ENCODE data around the gene NTN5.

The NTN5 gene

DNA sequence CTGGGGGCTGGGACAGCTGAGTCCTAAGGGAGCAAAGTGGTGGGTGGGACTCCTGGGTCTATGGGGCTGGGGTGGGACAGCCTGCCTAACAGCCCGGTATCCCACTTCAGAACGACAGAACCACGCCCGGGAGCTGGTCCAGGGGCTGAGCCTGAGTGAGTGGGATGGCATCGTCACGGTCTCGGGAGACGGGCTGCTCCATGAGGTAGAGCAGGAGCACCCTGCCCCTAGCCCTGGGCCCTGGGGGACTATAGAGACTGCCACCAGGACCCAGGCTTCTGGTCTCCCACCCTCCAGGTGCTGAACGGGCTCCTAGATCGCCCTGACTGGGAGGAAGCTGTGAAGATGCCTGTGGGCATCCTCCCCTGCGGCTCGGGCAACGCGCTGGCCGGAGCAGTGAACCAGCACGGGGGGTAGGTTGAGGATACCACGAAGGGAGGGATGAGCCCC, 44.9 kb downstream of the NTN5 start:
- DNase-seq = no peak

DNA sequence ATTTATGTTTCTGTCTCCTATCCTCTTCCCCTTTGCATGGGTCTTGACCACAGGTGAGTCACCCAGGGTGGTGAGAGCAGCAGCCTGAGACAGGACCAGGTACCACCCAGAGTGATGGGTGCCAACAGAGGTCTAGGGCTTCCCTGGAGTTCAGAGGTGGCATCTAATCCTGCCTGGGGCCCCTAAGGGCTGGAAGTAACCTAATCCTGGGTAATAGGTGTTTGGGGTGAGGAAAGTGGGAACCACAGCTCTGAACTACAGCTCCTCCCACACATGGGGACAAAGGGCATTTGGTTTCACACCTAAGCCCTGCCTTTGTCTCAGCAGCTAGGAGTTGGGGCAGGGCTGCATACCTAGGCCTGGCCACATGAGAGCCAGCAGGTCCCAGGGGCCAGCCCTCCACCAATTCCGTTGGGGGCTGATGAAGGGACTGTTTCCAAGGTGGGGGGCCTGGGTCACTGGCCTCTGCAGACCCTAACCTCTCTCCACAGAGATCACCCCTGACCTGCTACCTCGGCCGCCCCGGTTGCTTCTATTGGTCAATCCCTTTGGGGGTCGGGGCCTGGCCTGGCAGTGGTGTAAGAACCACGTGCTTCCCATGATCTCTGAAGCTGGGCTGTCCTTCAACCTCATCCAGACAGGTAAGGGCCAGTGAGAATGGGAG, 45.5 kb downstream of the NTN5 start:
- no peak for DNase-seq

GRCh38 chr19:48625891-48626327, 46.9 kb downstream of the NTN5 start:
- no peak for DNase-seq

DNA sequence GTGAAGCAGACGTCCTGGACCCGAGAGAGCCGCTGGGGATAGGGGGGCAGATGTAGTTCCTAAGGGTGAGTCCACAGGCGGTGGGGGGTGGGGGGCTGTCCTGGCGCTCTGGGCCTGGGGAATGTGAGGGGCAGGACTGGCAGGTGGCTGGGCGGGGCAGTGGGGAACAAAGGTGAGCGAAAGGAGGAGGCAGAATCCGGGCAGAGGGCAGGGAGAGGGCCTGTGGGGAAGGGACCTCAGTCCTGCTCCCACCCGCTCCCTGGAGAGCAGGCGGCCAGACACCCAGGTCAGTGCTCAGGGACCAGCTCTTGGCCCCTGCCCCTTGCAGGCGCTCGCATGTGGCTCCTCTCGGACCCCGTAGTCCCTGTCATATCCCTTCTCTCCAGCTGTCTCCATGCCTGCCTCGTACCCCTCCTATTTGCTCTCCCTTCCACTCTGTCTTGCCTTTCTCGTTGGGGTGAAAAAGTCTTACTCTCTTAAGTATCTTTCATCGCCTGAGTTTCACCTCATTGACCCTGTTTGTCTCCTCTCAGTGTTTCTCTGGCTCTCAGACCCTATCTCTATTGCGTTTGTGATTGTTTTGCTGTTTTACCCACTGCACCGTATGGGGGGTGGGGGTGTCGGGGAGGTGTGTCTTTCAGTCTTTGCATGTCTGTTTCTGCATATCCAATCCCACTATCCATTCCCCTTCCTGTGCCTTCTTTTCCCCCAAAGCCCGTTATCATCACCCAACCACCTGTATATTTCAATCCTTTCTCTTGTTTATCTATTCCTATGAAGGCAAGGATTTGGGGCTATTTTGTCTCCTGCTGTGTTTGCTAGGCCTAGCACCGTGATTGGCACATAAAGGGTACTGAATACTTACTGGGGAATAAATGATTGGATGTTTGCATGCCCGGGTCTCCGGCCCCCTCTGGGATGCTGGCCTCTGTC, 47.8 kb downstream of the NTN5 start:
- no peak for DNase-seq

DNA sequence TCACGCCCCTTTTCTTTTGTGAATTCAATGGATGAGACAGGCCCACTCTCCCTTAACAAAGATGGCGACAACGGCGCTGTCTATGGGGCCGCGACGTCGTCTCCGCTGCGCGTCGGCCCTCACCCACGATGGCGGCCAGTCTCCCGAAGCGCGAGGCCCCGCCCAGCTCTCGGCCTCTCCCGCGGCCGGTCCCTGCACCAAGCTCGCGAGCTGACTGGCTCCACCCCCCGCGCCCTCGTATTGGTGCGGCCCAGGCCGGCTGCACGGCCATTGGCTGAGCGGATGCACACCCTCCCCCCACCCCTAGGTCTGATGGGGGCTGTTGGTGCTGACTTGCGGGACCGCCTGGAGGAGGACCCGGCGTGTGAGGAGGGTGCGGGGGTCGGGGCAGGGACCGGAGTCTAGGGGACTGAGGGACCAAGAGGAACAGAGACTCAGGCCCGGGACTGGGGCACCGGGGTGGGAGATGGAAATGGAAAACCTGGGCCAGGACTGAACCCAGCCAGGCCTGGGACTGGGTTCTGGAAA, 48.7 kb downstream of the NTN5 start:
- peak; percentile 89 for DNase-seq

- no peak for DNase-seq
Observed at GRCh38 chr19:48623556-48624066, 49.2 kb downstream of the NTN5 start.

DNA sequence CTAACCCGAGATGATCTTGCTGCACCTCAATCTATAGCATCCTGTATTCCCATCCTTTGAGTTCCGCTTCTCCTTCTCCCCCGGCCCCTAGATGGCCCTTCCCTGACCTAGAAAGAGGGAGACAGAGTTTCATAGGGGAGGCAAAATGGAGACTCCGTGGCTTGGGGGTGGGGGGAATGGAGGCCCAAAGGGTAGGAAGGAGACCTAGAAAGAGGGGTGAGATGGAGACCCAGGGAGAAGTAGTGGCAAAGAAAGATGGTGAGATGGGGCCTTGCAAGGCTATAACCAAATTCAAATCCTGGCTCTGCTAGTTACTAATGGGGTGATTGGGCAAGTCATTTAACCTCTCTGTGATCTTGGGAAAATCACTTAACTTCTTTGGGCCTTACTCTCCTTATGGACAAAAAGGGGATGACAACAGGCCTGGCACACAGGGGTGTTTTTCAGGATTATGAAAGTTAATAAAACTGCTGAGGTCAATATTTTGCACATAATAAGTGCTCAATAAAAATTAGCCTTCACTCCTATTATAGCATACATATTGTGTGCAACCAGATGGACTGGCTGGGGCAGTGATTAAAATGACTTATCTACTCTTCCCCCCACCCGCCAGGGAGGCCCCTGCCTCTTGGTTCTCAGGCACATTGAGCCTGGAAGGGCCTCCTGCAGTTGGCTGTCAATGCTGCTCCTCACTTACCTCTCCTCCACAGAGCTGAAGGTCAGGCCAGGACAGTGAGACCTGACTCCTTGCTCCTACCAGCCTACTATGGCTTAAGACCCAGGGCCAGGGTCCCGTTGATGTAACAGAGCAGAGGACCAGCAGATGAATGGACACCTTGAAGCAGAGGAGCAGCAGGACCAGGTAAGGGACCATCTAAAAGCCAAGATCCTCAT, 52.9 kb downstream of the NTN5 start:
- DNase-seq = no peak

DNA sequence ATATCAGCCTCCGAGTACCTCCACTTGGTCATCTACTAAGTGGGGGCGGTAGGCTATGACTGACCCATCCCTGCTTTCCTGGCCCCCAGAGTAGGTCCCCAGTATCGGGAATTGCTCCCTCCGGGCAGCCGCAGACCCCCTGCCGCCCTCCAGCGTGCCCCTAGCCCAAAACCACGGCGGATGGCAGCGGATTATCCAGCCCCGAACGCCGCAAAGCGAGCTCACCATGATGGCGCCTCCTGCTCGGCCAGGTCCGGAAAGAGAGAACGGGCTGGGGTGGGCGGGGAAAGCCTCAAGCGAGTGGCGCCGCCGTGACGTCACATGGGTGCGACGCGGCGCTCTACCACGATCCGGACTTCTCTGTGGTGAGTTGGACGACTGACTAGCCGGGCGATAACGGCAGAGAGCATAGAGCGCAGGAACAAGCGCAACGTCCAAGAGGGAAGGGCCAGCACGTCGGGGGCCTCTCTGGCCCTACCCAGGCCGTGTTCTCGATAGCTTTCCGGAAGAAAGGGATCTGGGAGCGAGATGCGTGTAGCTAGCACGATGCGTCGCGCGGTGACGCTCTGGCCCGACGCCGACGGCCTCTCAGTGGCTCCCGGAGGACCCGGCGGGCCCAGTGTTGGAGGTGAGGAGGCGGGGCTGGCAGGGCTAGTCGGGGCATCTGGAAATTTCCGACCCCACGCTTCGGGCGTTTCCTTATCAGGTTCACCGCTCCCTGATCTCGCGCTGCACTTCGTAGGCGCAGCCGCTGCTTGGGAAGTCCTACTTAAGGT, 53.7 kb downstream of the NTN5 start, which contains the start of the genes RPL18 and SPHK2:
TSS of gene RPL18 (minus strand) at position 263 of the 776 bp plus-strand sequence. CDS start at position 228, 35 bp downstream.
TSS of gene SPHK2 (plus strand) at position 591 of the 776 bp plus-strand sequence. CDS start 1,009 bp downstream, outside the sequence.
- DNase-seq = peak; percentile 95

- no peak for DNase-seq
Observed at GRCh38 chr19:48618278-48618915, 54.4 kb downstream of the NTN5 start.

- no peak for DNase-seq
Observed at GRCh38 chr19:48617146-48617937, 55.5 kb downstream of the NTN5 start.

DNA sequence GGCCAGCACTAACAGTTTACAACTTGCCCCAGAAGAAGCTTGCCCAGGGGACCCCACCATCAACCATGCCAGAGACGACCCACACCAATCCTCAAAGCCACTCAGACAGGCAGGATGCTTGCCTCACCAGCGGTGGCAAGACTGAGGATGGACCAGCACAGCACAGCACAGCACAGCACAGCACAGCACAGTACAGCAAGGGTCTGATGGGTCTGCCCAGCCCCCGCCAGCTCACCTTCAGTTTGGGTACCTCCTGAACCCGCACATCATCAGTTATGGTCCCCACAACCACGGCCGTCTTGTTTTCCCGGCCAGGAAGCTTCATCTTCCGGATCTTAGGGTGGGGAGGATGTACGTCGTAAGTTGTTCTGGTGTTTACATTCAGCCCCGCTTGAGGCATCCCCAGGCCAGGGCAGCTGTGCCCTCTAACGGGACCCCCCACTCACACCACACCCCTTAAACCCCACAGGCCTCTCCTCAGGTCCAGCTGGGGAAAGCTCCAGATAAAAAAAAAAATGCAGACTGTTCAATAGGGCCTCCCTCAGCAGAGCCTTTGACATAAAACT, 56.2 kb downstream of the NTN5 start:
- DNase-seq = no peak

DNA sequence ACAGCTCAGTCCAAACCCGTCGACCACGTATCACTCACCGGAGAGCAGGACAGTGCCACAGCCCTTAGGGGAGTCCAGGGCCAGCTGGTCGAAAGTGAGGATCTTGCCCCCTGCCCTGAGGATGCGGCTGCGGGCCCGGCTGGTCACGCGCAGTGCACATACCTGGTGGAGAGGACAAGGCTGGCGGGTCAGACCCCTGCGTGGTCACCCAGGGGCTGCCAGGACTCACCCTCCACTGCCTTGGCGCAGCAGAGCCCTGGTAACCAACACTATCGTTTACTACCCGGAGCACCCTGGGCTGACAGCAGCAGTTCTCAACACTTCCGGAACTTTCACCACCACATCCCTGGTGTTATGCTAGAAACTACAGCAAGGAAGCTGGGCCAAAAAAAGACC, 56.8 kb downstream of the NTN5 start:
- no peak for DNase-seq

- DNase-seq = no peak
Observed at GRCh38 chr19:48615231-48616040, 57.4 kb downstream of the NTN5 start.

DNA sequence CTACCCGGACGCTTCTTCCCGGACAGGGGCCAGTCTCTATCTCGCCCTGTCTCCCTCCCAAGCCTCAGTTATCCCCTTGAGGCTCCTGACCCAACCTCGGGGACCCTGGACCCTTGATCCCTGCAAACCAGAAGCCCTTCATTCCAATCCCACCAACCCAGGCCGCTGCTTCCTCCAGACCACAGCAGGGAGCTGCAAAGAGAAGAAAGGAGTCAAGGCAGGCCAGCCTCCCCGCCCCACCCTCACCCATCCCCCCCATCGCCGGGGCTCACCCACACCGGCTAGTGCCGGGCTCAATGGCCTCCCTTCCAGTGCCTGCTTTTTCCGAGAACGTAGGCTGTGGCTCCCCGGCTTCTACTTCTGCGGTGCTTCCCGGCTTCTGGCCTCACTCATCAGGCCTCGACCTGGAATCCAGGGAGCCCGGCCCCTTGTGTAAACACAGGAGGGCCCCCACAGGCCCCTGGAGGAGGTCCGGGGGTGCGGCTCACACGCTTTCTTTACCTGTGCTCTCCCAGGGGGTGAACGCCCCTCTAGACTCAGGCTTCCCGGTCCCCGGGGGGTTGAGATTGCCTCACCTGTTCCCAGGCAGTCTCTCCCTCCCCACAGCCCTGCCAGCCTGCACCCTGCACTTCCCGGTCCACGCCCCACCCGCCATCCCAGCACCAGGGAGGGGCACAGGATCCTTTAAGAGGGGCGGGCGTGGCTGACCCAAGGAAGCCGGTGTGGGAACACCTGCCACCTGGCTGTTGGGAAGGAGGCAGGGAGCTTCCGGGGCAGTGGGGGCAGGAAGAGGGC, 58.2 kb downstream of the NTN5 start, which contains the start of gene FAM83E:
TSS of gene FAM83E (minus strand) at position 641 of the 795 bp plus-strand sequence. CDS start 1,704 bp downstream, outside the sequence.
- no peak for DNase-seq

GRCh38 chr19:48613852-48614435, 58.9 kb downstream of the NTN5 start:
- DNase-seq = no peak

GRCh38 chr19:48613024-48613851, 59.6 kb downstream of the NTN5 start:
- DNase-seq = no peak
